Stimulated activated naive B cell treated with anti-CD40 and anti-IgM and Interleukin-4, amounts not matched to agents 10 μg/mL and 1 μg/mL and 100 μg/mL, for 72 hours (primary cell): Measurements from ENCODE around the gene LAMB3.

Experiments used
- ATAC-seq, 2 donors: fragments of 150-1000 bp; cut with Tn5 transposase; replicated peaks; 2 replicates each; pipeline ENCODE4 v1.10.0; 2021; ENCODE audit warnings: moderate library complexity in 1 of 2
- DNase-seq: peaks from one replicate; pipeline ENCODE4 v3.0.0; 2021
- H3K27ac Mint-ChIP-seq: one replicate; pipeline ENCODE4 v1.8.0; 2022; ENCODE audit warnings: mild to moderate bottlenecking, mixed read lengths
- H3K27me3 Mint-ChIP-seq, 2 donors: one replicate each; pipeline ENCODE4 v1.8.0; 2022; ENCODE audit warnings: mixed read lengths in 2 of 2
- H3K36me3 Mint-ChIP-seq, 2 donors: one replicate each; pipeline ENCODE4 v1.8.0; 2022; ENCODE audit warnings: mixed read lengths in 2 of 2, mild to moderate bottlenecking in 1 of 2
- H3K4me1 Mint-ChIP-seq, 2 donors: one replicate each; pipeline ENCODE4 v1.8.0; 2022; ENCODE audit warnings: mixed read lengths in 2 of 2, mild to moderate bottlenecking in 1 of 2
- H3K4me3 Mint-ChIP-seq, 2 donors: one replicate each; pipeline ENCODE4 v1.8.0; 2022; ENCODE audit warnings: mild to moderate bottlenecking in 2 of 2, mixed read lengths in 2 of 2, moderate library complexity in 1 of 2
- H3K9me3 Mint-ChIP-seq, 2 donors: one replicate each; pipeline ENCODE4 v1.8.0; 2022; ENCODE audit warnings: mixed read lengths in 2 of 2, mild to moderate bottlenecking in 1 of 2

Gene LAMB3

GRCh38 chr1:209611771-209612570, 40.3 kb downstream of the LAMB3 start:
- ATAC-seq (no peak), DNase-seq (no peak)
- no peaks in the 10 kb centered on the region for H3K36me3 Mint-ChIP-seq
- H3K4me3 Mint-ChIP-seq, result no peak overlapping the region
- H3K4me1 Mint-ChIP-seq, result no peaks in the 10 kb centered on the region
- no peaks in the 10 kb centered on the region for H3K9me3 Mint-ChIP-seq
- H3K27ac Mint-ChIP-seq, result no peak overlapping the region
- H3K27me3 Mint-ChIP-seq, result peaks cover 7 to 13% of the 10 kb centered on the region in 2 donors

DNA sequence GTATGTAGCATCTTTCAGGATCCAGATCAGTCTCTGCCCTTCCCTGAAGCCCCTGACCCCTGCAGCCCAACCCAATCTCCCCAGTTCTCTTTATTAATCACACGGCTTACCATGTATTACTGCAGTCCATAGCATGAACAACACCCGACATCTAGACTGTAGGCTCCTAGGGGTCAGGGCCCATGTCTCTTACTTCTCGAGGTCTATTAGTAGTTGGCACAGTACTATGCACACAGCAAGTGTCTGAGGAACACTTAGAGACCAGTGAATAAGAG, 41.7 kb downstream of the LAMB3 start:
- DNase-seq (no peak), ATAC-seq (no peak)
- no peak overlapping the region for H3K27ac Mint-ChIP-seq
- no peak overlapping the region for H3K4me3 Mint-ChIP-seq
- H3K4me1 Mint-ChIP-seq, result peaks cover 0 to 4% of the 10 kb centered on the region in 2 donors
- peaks cover 0 to 6% of the 10 kb centered on the region in 2 donors for H3K27me3 Mint-ChIP-seq
- H3K9me3 Mint-ChIP-seq, result no peaks in the 10 kb centered on the region
- H3K36me3 Mint-ChIP-seq, result no peaks in the 10 kb centered on the region

GRCh38 chr1:209609791-209610630, 42.2 kb downstream of the LAMB3 start:
- ATAC-seq (no peak), DNase-seq (no peak)
- H3K27me3 Mint-ChIP-seq, result peaks cover 0 to 6% of the 10 kb centered on the region in 2 donors
- no peaks in the 10 kb centered on the region for H3K9me3 Mint-ChIP-seq
- H3K27ac Mint-ChIP-seq, result no peak overlapping the region
- H3K4me1 Mint-ChIP-seq, result peaks cover 0 to 4% of the 10 kb centered on the region in 2 donors
- H3K4me3 Mint-ChIP-seq, result no peak overlapping the region
- no peaks in the 10 kb centered on the region for H3K36me3 Mint-ChIP-seq

- H3K4me1 Mint-ChIP-seq, result peaks cover 0 to 4% of the 10 kb centered on the region in 2 donors
- H3K27me3 Mint-ChIP-seq, result peaks cover 0 to 6% of the 10 kb centered on the region in 2 donors
- no peak overlapping the region for H3K4me3 Mint-ChIP-seq
- no peaks in the 10 kb centered on the region for H3K36me3 Mint-ChIP-seq
- ATAC-seq (no peak), DNase-seq (no peak)
- H3K27ac Mint-ChIP-seq, result no peak overlapping the region
- H3K9me3 Mint-ChIP-seq, result no peaks in the 10 kb centered on the region
Measured at GRCh38 chr1:209609041-209609790, 43.0 kb downstream of the LAMB3 start.

DNA sequence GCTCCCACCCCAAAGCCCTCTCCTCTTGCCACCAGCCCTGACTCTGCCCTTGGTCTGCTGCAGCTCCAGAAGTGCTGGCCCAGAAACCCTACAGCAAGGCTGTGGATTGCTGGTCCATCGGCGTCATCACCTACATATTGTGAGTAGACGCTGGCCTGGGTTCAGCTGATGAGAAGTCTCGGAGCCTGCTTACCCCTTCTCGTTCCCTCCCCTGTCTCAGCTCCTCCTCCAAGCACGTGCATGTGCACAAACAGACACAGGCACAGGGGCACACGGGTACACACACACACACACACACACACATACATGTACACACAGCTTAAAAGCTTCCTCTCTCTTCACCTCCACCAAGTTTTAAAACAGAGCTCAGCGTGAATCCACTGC, 44.4 kb downstream of the LAMB3 start:
- peak overlapping the region; percentile 62 for H3K27ac Mint-ChIP-seq
- no peaks in the 10 kb centered on the region for H3K36me3 Mint-ChIP-seq
- H3K9me3 Mint-ChIP-seq, result no peaks in the 10 kb centered on the region
- H3K4me3 Mint-ChIP-seq, result no peak overlapping the region
- no peak for DNase-seq
- H3K27me3 Mint-ChIP-seq, result no peaks in the 10 kb centered on the region
- peaks cover 0 to 4% of the 10 kb centered on the region in 2 donors for H3K4me1 Mint-ChIP-seq
- peak; percentile 24 to 35 for ATAC-seq

DNA sequence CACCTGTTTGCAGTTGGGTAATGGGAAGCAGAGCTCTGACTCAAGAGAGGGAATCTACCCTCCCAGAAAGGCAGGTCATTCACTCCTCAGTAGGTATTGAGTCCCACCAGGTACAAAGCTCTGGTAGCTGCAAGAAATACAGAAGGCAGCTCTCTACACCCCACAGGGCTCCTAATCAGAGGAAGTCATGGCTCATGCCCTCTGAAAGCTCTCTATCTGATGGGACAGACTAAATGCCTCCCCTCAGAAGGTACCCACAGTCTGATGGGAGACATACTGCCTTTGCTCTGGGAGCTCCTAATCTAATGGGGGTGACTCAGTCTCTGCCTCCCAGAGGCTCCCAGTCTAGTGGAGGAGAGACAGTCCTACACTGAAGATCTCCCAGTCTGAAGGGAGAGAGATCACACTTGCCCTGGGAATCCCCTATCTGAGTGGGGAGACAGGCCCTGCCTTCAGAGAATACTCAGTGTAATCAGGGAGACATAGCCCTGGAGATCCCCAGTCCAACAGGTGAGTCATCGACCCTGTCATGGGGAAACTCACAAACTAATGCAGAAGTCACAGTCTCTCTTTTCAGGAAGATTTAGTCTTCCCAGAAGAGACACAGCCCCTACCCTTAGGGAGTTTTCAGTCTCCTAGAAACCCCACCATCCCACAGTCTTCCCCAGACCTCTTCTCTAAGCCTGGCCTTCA, 45.0 kb downstream of the LAMB3 start:
- H3K27ac Mint-ChIP-seq, result peak overlapping the region; percentile 86
- H3K27me3 Mint-ChIP-seq, result no peaks in the 10 kb centered on the region
- peak; percentile 48 for DNase-seq
- H3K36me3 Mint-ChIP-seq, result no peaks in the 10 kb centered on the region
- peaks cover 0 to 4% of the 10 kb centered on the region in 2 donors for H3K4me1 Mint-ChIP-seq
- peak; percentile 89 to 97 for ATAC-seq
- H3K9me3 Mint-ChIP-seq, result no peaks in the 10 kb centered on the region
- H3K4me3 Mint-ChIP-seq, result no peak overlapping the region

DNA sequence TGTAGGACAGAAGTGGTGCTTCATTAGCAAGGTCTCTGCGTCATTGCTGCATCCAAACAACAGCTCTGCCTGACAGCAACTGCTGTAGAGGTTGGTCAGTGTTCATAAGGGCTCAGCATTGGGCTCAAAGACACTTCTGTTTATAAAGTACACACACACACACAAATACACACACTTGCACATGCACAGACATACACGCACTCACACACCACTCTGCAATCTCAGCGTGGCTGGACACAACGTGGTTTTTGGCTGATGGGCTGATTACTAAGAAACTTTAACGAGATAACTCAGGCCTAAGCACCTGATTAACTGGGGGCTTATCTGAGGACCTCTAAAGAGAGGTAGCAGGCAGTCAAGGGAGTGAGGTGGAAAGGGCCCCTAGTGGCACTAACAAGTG, 48.3 kb downstream of the LAMB3 start:
- Mint-ChIP-seq H3K4me3 (no peak overlapping the region), H3K9me3 (no peaks in the 10 kb centered on the region), H3K27ac (no peak overlapping the region), H3K36me3 (no peaks in the 10 kb centered on the region), H3K4me1 (peaks cover 0 to 4% of the 10 kb centered on the region in 2 donors), H3K27me3 (peaks cover 16 to 18% of the 10 kb centered on the region in 2 donors)
- no peak for ATAC-seq
- no peak for DNase-seq

DNA sequence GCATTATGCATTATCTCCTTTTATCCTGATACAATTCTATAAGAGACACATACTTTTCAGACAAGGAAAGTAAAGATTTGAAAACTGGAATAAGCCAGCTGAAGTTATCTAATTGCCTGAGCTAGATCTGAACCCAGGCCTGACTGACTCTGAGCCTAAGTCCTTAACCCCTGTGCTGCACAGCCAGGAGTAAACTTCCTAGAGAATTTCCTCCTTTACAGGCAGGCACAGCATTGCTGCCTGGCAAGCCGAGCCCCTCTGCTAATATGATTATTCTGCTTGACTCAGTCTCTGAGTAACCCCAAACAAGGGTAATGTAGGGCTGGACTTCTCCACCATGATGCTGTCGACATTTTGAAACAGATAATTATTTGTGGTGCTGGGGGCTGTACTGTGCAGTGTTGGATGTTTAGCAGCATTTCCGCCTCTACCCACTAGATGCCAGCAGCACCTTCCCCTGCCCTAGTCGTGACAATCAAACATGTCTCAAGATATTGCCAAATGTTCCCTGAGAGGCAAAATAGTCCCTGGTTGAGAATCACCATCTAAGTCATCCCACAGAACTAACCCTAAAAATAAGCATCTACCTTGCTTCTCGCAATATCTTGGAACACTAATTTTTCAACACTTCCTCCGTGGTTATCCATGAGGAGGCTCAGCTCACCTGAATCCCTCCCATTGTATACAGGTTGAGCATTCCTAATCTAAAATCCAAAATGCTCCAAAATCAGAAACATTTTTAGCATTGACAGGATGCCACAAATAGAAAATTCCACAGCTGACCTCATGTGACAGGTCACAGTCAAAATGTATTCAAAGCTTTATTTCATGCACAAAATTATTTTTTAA, 50.2 kb downstream of the LAMB3 start:
- no peak for DNase-seq
- H3K27ac Mint-ChIP-seq, result no peak overlapping the region

DNA sequence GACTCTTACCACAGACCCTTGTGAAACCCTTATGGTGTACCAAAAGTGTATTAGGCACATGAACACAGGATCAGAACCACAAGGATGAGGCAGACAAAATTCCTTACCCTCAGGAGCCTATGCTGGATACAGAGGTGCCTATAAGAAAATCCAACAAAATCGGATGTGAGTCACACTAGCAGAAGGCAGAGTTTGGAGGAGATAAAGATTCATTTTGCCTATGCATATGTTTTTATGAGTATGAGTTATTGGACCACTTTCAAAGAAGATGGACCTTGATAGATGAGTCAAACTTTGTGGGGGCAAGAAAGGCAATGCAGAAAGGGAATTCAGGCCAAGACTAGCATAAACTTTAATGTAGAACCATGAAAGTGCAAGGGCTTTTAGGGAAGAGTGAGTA, 51.7 kb downstream of the LAMB3 start:
- Mint-ChIP-seq H3K4me3 (no peak overlapping the region), H3K4me1 (no peaks in the 10 kb centered on the region), H3K36me3 (no peaks in the 10 kb centered on the region), H3K27ac (no peak overlapping the region), H3K27me3 (peaks cover 30 to 32% of the 10 kb centered on the region in 2 donors), H3K9me3 (no peaks in the 10 kb centered on the region)
- DNase-seq, result no peak
- ATAC-seq, result no peak

More for the DNA sequence above, 50.2 kb downstream of the LAMB3 start:
- Mint-ChIP-seq H3K9me3 (no peaks in the 10 kb centered on the region), H3K4me1 (peaks cover 0 to 4% of the 10 kb centered on the region in 2 donors), H3K27me3 (peaks cover 22 to 26% of the 10 kb centered on the region in 2 donors), H3K36me3 (no peaks in the 10 kb centered on the region), H3K4me3 (no peak overlapping the region)
- peak; percentile 78 to 85 for ATAC-seq

GRCh38 chr1:209598227-209598626, 54.0 kb downstream of the LAMB3 start:
- H3K27ac Mint-ChIP-seq, result no peak overlapping the region
- no peak for DNase-seq
- H3K27me3 Mint-ChIP-seq, result peaks cover 47 to 48% of the 10 kb centered on the region in 2 donors
- no peak overlapping the region for H3K4me3 Mint-ChIP-seq
- H3K4me1 Mint-ChIP-seq, result no peaks in the 10 kb centered on the region
- no peaks in the 10 kb centered on the region for H3K9me3 Mint-ChIP-seq
- no peak for ATAC-seq
- no peaks in the 10 kb centered on the region for H3K36me3 Mint-ChIP-seq

GRCh38 chr1:209597499-209597898, 54.7 kb downstream of the LAMB3 start:
- Mint-ChIP-seq H3K4me1 (no peaks in the 10 kb centered on the region), H3K27me3 (peaks cover 48 to 49% of the 10 kb centered on the region in 2 donors), H3K36me3 (no peaks in the 10 kb centered on the region), H3K9me3 (no peaks in the 10 kb centered on the region), H3K27ac (no peak overlapping the region), H3K4me3 (no peak overlapping the region)
- ATAC-seq, result no peak
- no peak for DNase-seq

DNA sequence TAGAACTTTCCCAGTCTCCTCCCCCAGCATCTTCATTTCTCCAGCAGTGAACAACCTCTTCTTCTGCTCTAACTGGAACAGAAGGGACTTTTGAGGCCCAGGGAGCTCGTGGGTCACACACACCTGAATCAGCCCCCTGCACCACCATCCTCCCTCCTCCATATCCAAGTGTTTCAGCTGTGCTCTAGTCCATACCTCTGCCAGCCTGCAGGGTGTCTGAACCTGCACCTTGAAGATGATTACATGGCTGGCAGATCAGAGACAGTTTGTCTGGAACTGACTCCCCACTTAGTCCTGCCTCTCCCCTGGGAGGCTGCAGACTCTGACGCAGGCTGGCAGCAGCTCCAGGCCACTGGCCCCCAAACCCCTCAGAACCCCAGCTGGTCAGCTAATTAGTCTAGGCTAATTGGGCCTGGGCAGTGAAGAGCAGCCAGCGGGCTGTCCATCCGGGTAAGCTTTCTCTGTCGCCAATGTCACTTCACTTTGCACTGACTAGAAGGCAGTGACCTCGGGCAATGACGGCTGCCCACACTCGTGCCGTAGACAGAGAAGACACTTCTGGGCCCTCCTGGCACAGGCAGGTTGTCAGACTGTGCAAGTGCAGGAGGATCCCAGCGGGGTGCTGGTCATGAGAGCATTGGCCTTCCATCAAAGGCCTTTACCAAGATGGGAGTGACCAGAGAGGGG, 56.5 kb downstream of the LAMB3 start:
- H3K27me3 Mint-ChIP-seq, result peaks cover 41 to 49% of the 10 kb centered on the region in 2 donors
- H3K36me3 Mint-ChIP-seq, result no peaks in the 10 kb centered on the region
- DNase-seq (no peak), ATAC-seq (peak in 1 of 2 donors; percentile 46)
- H3K27ac Mint-ChIP-seq, result no peak overlapping the region
- H3K4me3 Mint-ChIP-seq, result no peak overlapping the region
- H3K4me1 Mint-ChIP-seq, result no peaks in the 10 kb centered on the region
- no peaks in the 10 kb centered on the region for H3K9me3 Mint-ChIP-seq

GRCh38 chr1:209595028-209595427, 57.2 kb downstream of the LAMB3 start:
- no peaks in the 10 kb centered on the region for H3K36me3 Mint-ChIP-seq
- no peak overlapping the region for H3K27ac Mint-ChIP-seq
- no peak overlapping the region for H3K4me3 Mint-ChIP-seq
- ATAC-seq (no peak), DNase-seq (no peak)
- H3K27me3 Mint-ChIP-seq, result peaks cover 38 to 51% of the 10 kb centered on the region in 2 donors
- no peaks in the 10 kb centered on the region for H3K4me1 Mint-ChIP-seq
- no peaks in the 10 kb centered on the region for H3K9me3 Mint-ChIP-seq
